ENCODE data around the gene RGMB. TPM values are rescaled to one million over a fixed set of nuclear protein-coding genes. Genes with fewer than 3 reads are reported as not detected.
"Not testable (repeated sequence)": the region's sequence is repeated elsewhere in the genome, so short reads cannot be mapped to it uniquely, and the experiment has no call there.

RGMB gene
- total RNA-seq, 1 experiment from 2014 or later = 19.3 TPM

GRCh38 chr5:98736753-98737152 is 36.7 kb upstream of the RGMB start:
- no peak for DNase-seq
- H3K4me1 Mint-ChIP-seq = no peaks in the 10 kb centered on the region

GRCh38 chr5:98737441-98737840 is 36.0 kb upstream of the RGMB start:
- H3K79me1 ChIP-seq (ENCODE audit: insufficient read depth, low read depth, low read length, poor library complexity, severe bottlenecking); H2BK5ac ChIP-seq (ENCODE audit: insufficient read length, low read length); H4K20me1 ChIP-seq (ENCODE audit: control insufficient read depth, insufficient read depth, insufficient read length); H3K79me2 ChIP-seq (ENCODE audit: insufficient read depth, low read length); H3K4me2 ChIP-seq (ENCODE audit: insufficient read depth, insufficient read length, low read length); H3K4me3 Mint-ChIP-seq; DNase-seq; H3K23me2 ChIP-seq (ENCODE audit: insufficient read length, low read depth, low read length, poor library complexity, severe bottlenecking); H3K9ac ChIP-seq (ENCODE audit: extremely low read depth, insufficient read length, low read length); H3T11ph ChIP-seq (ENCODE audit: low read length); H3K18ac ChIP-seq (ENCODE audit: insufficient read length, low read depth, low read length); H4K5ac ChIP-seq (ENCODE audit: insufficient read length, low read depth, low read length); H2BK120ac ChIP-seq (ENCODE audit: low read depth, low read length, poor library complexity, severe bottlenecking); H3K27ac ChIP-seq (ENCODE audit: insufficient read length, low read depth, low read length); H2BK15ac ChIP-seq (ENCODE audit: low read depth, low read length); H4K91ac ChIP-seq (ENCODE audit: insufficient read length, low read depth, low read length); H3K27me3 Mint-ChIP-seq (ENCODE audit: low read depth); H2AFZ ChIP-seq (ENCODE audit: low read length); H2BK20ac ChIP-seq (ENCODE audit: low read depth, low read length, poor library complexity, severe bottlenecking); H3K9me3 ChIP-seq (ENCODE audit: control insufficient read depth, low read depth, low read length); H2AK5ac ChIP-seq (ENCODE audit: insufficient read length, low read length); H3K14ac ChIP-seq (ENCODE audit: insufficient read depth, low read length); H2BK12ac ChIP-seq (ENCODE audit: insufficient read length, low read depth, low read length); H3K56ac ChIP-seq (ENCODE audit: insufficient read length, low read depth, low read length); H3K27ac Mint-ChIP-seq; H4K8ac ChIP-seq (replicated peaks; ENCODE audit: insufficient read length, low read depth, low read length); H3K4me1 ChIP-seq (ENCODE audit: insufficient read depth, low read length); H3K23ac ChIP-seq (ENCODE audit: insufficient read length, low read depth, low read length); H3K27me3 ChIP-seq (ENCODE audit: insufficient read depth, low read length); H3K4me1 Mint-ChIP-seq; H3K4ac ChIP-seq (ENCODE audit: low read depth, low read length): not testable (repeated sequence)
- Mint-ChIP-seq H3K9me3 (peaks cover 17 to 29% of the 10 kb centered on the region in 2 experiments), H3K36me3 (ENCODE audit: insufficient read depth in 1 of 3, low read depth in 3 of 3) (peaks cover 10 to 36% (median 10%) of the 10 kb centered on the region in 3 experiments; a peak in 6 of 7 replicates)
- no CpG with 5 or more reads among the region's 9 CpGs for WGBS (ENCODE audit: extremely low coverage, insufficient read length, low lambda C conversion rate)

More at GRCh38 chr5:98736753-98737152, 36.7 kb upstream of the RGMB start:
- H3K9me3 ChIP-seq (ENCODE audit: control insufficient read depth, low read depth, low read length) = no peaks in the 10 kb centered on the region
- no peak overlapping the region for H2AK5ac ChIP-seq (ENCODE audit: insufficient read length, low read length)
- H3K27ac ChIP-seq (ENCODE audit: insufficient read length, low read depth, low read length) = no peak overlapping the region
- no peaks in the 10 kb centered on the region for H3K27me3 ChIP-seq (ENCODE audit: insufficient read depth, low read length)
- no peak overlapping the region for H3K56ac ChIP-seq (ENCODE audit: insufficient read length, low read depth, low read length)
- no peak overlapping the region for H4K5ac ChIP-seq (ENCODE audit: insufficient read length, low read depth, low read length)
- H3K79me2 ChIP-seq (ENCODE audit: insufficient read depth, low read length) = no peaks in the 10 kb centered on the region
- H4K20me1 ChIP-seq (ENCODE audit: control insufficient read depth, insufficient read depth, insufficient read length) = no peaks in the 10 kb centered on the region
- no peak overlapping the region for H4K8ac ChIP-seq (replicated peaks; ENCODE audit: insufficient read length, low read depth, low read length)
- no peak overlapping the region for H2BK20ac ChIP-seq (ENCODE audit: low read depth, low read length, poor library complexity, severe bottlenecking)
- H3K4me2 ChIP-seq (ENCODE audit: insufficient read depth, insufficient read length, low read length) = no peak overlapping the region
- H3K9me3 Mint-ChIP-seq = peaks cover 17 to 29% of the 10 kb centered on the region in 2 experiments
- peaks cover 10 to 36% (median 10%) of the 10 kb centered on the region in 3 experiments; a peak in 6 of 7 replicates for H3K36me3 Mint-ChIP-seq (ENCODE audit: insufficient read depth in 1 of 3, low read depth in 3 of 3)
- no peak overlapping the region for H3T11ph ChIP-seq (ENCODE audit: low read length)
- no peak overlapping the region for H3K4ac ChIP-seq (ENCODE audit: low read depth, low read length)
- H3K18ac ChIP-seq (ENCODE audit: insufficient read length, low read depth, low read length) = no peak overlapping the region
- no peaks in the 10 kb centered on the region for H3K23me2 ChIP-seq (ENCODE audit: insufficient read length, low read depth, low read length, poor library complexity, severe bottlenecking)
- H3K4me3 Mint-ChIP-seq = no peak overlapping the region
- H3K79me1 ChIP-seq (ENCODE audit: insufficient read depth, low read depth, low read length, poor library complexity, severe bottlenecking) = no peaks in the 10 kb centered on the region
- no peak overlapping the region for H3K14ac ChIP-seq (ENCODE audit: insufficient read depth, low read length)
- H3K27ac Mint-ChIP-seq = no peak overlapping the region
- H2BK120ac ChIP-seq (ENCODE audit: low read depth, low read length, poor library complexity, severe bottlenecking) = no peak overlapping the region
- no peak overlapping the region for H3K9ac ChIP-seq (ENCODE audit: extremely low read depth, insufficient read length, low read length)
- TF ChIP-seq, protein P1, sequence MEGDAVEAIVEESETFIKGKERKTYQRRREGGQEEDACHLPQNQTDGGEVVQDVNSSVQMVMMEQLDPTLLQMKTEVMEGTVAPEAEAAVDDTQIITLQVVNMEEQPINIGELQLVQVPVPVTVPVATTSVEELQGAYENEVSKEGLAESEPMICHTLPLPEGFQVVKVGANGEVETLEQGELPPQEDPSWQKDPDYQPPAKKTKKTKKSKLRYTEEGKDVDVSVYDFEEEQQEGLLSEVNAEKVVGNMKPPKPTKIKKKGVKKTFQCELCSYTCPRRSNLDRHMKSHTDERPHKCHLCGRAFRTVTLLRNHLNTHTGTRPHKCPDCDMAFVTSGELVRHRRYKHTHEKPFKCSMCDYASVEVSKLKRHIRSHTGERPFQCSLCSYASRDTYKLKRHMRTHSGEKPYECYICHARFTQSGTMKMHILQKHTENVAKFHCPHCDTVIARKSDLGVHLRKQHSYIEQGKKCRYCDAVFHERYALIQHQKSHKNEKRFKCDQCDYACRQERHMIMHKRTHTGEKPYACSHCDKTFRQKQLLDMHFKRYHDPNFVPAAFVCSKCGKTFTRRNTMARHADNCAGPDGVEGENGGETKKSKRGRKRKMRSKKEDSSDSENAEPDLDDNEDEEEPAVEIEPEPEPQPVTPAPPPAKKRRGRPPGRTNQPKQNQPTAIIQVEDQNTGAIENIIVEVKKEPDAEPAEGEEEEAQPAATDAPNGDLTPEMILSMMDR (conservative IDR thresholded peaks at IDR 0.05) = no peak
- H3K23ac ChIP-seq (ENCODE audit: insufficient read length, low read depth, low read length) = no peak overlapping the region
- no peak overlapping the region for H2BK15ac ChIP-seq (ENCODE audit: low read depth, low read length)
- H4K91ac ChIP-seq (ENCODE audit: insufficient read length, low read depth, low read length) = no peak overlapping the region
- H3K4me1 ChIP-seq (ENCODE audit: insufficient read depth, low read length) = no peaks in the 10 kb centered on the region
- H2BK12ac ChIP-seq (ENCODE audit: insufficient read length, low read depth, low read length) = no peak overlapping the region
- no peak overlapping the region for H2BK5ac ChIP-seq (ENCODE audit: insufficient read length, low read length)
- H2AFZ ChIP-seq (ENCODE audit: low read length) = no peak overlapping the region
- H3K27me3 Mint-ChIP-seq (ENCODE audit: low read depth) = no peaks in the 10 kb centered on the region
